NT2/D1 (cell line): ENCODE data around the gene OAS2.

Source experiments
- DNase-seq: peaks from one replicate; pipeline ENCODE4 v3.0.0-alpha.2; 2011; ENCODE audit warnings: low read depth, low spot score
- H3K27me3 ChIP-seq: 2 replicates; pipeline ENCODE4 v1.6.0; 2011; ENCODE audit warnings: mild to moderate bottlenecking; ENCODE audit not compliant: insufficient read length, insufficient read depth
- H3K36me3 ChIP-seq: 2 replicates; pipeline ENCODE4 v1.6.1; 2011; ENCODE audit warnings: mild to moderate bottlenecking, low read length, mixed read lengths; ENCODE audit not compliant: insufficient read depth, insufficient read length
- H3K4me1 ChIP-seq: 2 replicates; pipeline ENCODE4 v1.5.1; 2011; ENCODE audit not compliant: insufficient read depth, insufficient read length
- H3K4me3 ChIP-seq: 2 replicates; pipeline ENCODE4 v1.5.1; 2011; ENCODE audit warnings: low read depth; ENCODE audit not compliant: insufficient read length
- H3K9ac ChIP-seq: 2 replicates; pipeline ENCODE4 v1.6.0; 2011; ENCODE audit warnings: low read depth; ENCODE audit not compliant: insufficient read length
- H3K9me3 ChIP-seq: 2 replicates; pipeline ENCODE4 v1.5.1; 2011; ENCODE audit warnings: mild to moderate bottlenecking, low read length; ENCODE audit not compliant: insufficient read depth
- SUZ12 ChIP-seq: IDR thresholded peaks from 2 replicates; pipeline ENCODE4 v1.6.1; 2011; ENCODE audit not compliant: insufficient read length, insufficient read depth; ENCODE audit errors: extremely low read depth
- YY1 ChIP-seq: IDR thresholded peaks from 2 replicates; pipeline ENCODE4 v1.6.1; 2011; ENCODE audit not compliant: insufficient read length, insufficient read depth
- ZNF274 ChIP-seq: IDR thresholded peaks from 2 replicates; pipeline ENCODE4 v1.6.1; 2011; ENCODE audit warnings: mild to moderate bottlenecking, low read depth, low read length

The OAS2 gene

GRCh38 chr12:113060336-113060960, 82.1 kb downstream of the OAS2 start:
- no peaks in the 10 kb centered on the region for H3K9me3 ChIP-seq
- no peaks in the 10 kb centered on the region for H3K36me3 ChIP-seq
- H3K4me3 ChIP-seq, result no peak overlapping the region
- TF ChIP-seq YY1 (no peak), ZNF274 (no peak), SUZ12 (no peak)
- no peak overlapping the region for H3K9ac ChIP-seq
- peaks cover 21% of the 10 kb centered on the region for H3K4me1 ChIP-seq
- H3K27me3 ChIP-seq, result peaks cover 93% of the 10 kb centered on the region
- no peak for DNase-seq

- no peak for DNase-seq
- Histone ChIP-seq H3K4me3 (no peak overlapping the region), H3K36me3 (no peaks in the 10 kb centered on the region), H3K9ac (no peak overlapping the region), H3K4me1 (peaks cover 17% of the 10 kb centered on the region), H3K27me3 (peaks cover 89% of the 10 kb centered on the region), H3K9me3 (no peaks in the 10 kb centered on the region)
- no peak for TF ChIP-seq ZNF274
- no peak for TF ChIP-seq YY1
- TF ChIP-seq SUZ12, result no peak
Observed at GRCh38 chr12:113061061-113061694, 82.9 kb downstream of the OAS2 start.
